LNCAP (cell line): Measurements from ENCODE around the gene HSPA1B.

Source experiments
- CTCF ChIP-seq: fragments of 450-650 bp; IDR thresholded peaks from 2 replicates; pipeline ENCODE4 v1.5.1; 2017; ENCODE audit warnings: mild to moderate bottlenecking

Gene HSPA1B

DNA sequence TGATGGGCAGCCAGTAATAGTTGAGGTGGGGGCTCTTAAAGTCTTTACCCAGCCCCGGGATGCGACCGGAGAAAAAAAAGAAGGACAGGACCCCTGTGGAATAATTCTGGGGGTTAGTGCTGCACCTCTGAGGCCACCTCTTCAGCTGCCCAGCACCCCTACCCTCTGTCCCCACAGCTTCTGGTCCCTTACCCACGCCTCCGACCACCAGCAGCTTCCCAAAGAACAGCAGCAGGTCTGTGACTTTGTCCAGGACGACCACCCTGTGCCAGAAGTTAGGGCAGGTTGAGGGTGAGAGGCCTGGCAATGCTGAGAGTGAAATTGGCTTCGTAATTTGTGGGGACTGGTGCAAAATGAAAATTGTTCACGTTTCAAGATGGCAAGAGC lies 37.3 kb downstream of the HSPA1B start:
- no peak for TF ChIP-seq CTCF

DNA sequence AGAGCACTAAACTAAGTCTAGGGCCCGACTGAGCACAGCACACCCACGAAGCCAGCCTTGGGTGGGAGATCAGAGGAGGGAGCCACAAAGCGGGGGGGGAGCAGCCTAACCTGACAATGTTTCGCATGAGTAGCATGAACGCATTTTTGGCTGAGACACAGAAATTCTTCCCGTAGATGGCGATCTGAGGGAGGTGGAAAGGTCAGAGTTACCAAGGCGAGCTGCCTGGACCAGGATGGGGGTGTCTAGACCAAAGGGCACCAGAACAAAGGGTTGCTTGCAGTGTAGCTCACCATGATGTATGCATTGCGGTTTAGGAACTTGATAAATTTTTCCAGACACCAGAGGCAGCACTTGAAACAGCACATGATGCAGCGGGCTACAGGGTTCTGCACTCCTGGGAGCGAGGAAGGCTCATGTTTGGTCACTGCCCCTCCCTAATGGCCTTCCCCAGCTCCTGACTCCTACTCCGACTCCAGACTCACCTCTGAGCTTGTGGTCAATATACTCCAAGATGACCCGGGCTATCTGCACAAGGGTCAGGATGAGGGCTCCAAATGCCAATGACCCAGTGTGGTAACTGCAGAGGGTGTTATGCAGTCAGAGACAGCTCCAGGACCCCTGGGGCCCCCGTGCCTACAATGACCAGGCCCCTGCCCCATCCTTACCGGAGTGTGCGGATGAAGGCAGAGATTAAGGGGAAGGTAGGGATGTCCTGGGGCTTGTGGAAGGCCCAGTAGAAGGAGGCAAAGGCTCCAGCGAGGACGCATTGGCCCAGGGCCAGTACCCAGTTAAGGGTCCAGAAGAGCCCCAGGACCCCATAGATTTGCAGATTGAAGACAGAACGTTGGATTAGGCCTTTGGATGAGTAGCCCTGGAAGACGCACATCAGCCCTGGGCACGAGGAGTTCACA lies 37.9 kb downstream of the HSPA1B start:
- no peak for TF ChIP-seq CTCF

- no peak for TF ChIP-seq CTCF
Observed at GRCh38 chr6:31869343-31869742, 41.8 kb downstream of the HSPA1B start.

- no peak for TF ChIP-seq CTCF
Observed at GRCh38 chr6:31870385-31870921, 42.9 kb downstream of the HSPA1B start.

GRCh38 chr6:31871046-31871659 lies 43.6 kb downstream of the HSPA1B start:
- TF ChIP-seq CTCF: no peak

DNA sequence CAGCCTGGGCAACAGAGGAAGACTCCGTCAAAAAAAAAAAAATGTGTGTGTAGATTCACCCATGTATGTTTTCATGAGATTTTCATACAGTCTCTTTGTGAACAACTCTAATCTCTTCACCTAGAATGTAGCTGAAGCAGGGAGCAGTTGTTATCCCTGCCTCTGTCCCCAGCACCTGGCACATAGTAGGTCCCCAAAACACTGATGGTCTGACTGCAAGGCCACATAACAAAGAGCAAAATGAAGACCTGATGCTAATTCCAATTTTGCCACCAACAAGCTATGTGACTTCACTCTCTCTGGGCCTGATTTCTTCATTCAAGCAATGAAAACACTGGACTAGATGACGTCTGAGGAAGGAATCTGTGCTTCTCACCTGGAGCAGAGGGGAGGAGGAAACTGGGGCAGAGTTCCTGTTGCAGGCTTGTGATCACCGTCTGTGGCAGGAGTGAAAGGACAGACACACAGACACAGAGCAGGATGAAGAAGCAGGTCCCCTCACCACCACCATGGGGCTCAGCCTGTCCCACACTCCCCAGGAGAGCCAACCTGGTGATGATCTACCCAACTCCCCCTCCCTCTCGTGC lies 46.6 kb downstream of the HSPA1B start:
- TF ChIP-seq CTCF: no peak

DNA sequence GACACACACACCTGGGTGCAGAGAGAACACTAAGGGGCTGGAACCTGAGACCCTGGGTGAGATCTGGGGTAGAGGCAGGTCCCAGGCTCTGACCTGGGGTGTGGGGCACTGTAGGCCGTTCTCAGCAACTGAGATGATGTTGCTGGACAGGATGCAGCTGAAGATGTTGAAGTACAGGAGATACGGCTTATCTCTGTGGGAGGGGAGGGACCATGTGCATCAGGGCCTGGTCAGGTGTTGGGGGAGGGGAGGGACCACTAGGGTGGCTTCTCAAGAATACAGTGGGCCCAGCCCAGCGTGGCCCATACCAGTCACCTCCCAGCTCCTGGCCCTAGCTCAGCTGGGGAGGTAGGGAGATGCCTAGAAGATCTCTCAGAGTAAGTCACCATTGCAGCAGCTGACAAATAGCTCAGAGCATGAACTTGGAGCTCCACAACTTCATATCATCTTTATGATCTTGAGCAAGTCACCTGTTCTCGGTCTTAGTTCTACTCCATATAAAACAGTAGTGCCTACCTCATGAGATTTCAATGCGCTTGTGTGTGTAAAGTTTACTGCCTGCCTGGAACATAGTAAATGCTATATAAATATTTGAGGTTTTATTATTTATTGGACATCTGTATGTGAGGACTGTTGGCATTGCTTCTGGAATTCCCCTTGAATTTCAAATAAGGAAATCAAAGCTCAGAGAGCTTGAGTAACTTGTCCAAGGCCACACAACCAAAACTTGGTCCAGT lies 47.5 kb downstream of the HSPA1B start:
- TF ChIP-seq CTCF: no peak
